Renal pelvis (tissue), 4 donors: ENCODE measurements around the gene PALMD. TPM values are rescaled to one million over a fixed set of nuclear protein-coding genes. Genes with fewer than 3 reads are reported as not detected.

Experiments used
- DNase-seq: peaks from one replicate; pipeline ENCODE4 v3.0.0-alpha.2; 2013
- polyA plus RNA-seq, 3 donors: library from polyadenylated mRNA; unstranded; fragments of 120-200 nt; gene quantifications; one replicate each; pipeline ENCODE4 v1.2.1, GENCODE V29; 2013; ENCODE audit not compliant: insufficient read length in 3 of 3

The PALMD gene
- polyA plus RNA-seq, 3 donors, result 1.9 to 2.3 (median 2.1) TPM

DNA sequence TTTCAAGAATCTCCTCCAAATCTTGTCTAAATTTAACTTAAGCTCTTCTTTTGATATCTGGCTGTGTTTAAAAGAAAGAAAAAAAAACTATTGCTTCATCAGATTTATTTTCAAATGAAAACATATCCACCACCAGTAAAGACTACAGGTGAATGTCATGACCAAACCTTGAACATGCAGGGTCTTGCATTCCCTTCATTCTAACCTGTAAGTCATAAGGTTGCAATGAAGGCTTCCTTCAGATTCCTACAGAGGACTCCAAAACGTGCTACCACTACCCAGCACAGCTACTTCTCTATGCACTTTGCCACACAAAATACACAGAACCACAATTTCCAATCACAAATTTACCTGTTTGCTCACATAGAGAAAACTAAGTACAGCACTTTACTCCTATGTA, 94.2 kb downstream of the PALMD start:
- no peak for DNase-seq

Other genes with a start within 250 kb of the PALMD start
- 10 to 100 TPM in 1 of 3 donors, 1 to 10 TPM in 2; 7.3 to 13.4 (median 9.5) TPM for gene FRRS1, start 120.5 kb downstream of the PALMD start, polyA plus RNA-seq
- 10 to 100 TPM; 24.5 to 30.9 (median 28.2) TPM for gene AGL, start 204.2 kb downstream of the PALMD start, polyA plus RNA-seq